Gastrocnemius medialis (tissue), 4 donors: ENCODE measurements around the gene LNX1. TPM values are rescaled to one million over a fixed set of nuclear protein-coding genes. Genes with fewer than 3 reads are reported as not detected.

Experiments used
- ATAC-seq, 2 donors: fragments of 150-250 bp; one replicate each; pipeline ENCODE4 v1.9.1; 2016
- DNase-seq, 2 donors: peaks; one replicate each; pipeline ENCODE4 v3.0.0-alpha.2; 2019
- H3K27ac ChIP-seq, 4 donors: fragments of 200-600 bp; sonication (generic); 1 replicate in 1 of 4; 2 replicates in 3 of 4; pipeline ENCODE4 v1.5.1; 2016 to 2018; ENCODE audit warnings: mild to moderate bottlenecking in 2 of 4, moderate library complexity in 1 of 4
- H3K27me3 ChIP-seq, 3 donors: fragments of 200-600 bp; sonication (generic) in 2 of 3; 1 replicate in 1 of 3; 2 replicates in 2 of 3; pipeline versions ENCODE4 v1.5.1 to v1.6.0; 2016 to 2019; ENCODE audit warnings: mild to moderate bottlenecking in 1 of 3, moderate library complexity in 1 of 3
- H3K36me3 ChIP-seq, 2 donors: fragments of 200-600 bp; sonication (generic) in 1 of 2; one replicate each; pipeline ENCODE4 v1.5.1; 2017 to 2018
- H3K4me1 ChIP-seq, 2 donors: fragments of 200-600 bp; sonication (generic) in 1 of 2; one replicate each; pipeline ENCODE4 v1.5.1; 2016 to 2017; ENCODE audit warnings: mild to moderate bottlenecking in 2 of 2
- H3K4me3 ChIP-seq, 4 donors: fragments of 200-600 bp; sonication (generic) in 3 of 4; 1 replicate in 1 of 4; 2 replicates in 3 of 4; pipeline ENCODE4 v1.5.1; 2016 to 2019; ENCODE audit warnings: mild to moderate bottlenecking in 2 of 4
- H3K9me3 ChIP-seq, 3 donors: fragments of 200-600 bp; sonication (generic) in 2 of 3; 1 replicate in 1 of 3; 2 replicates in 2 of 3; pipeline ENCODE4 v1.5.1; 2016 to 2019
- POLR2A ChIP-seq, 2 donors: fragments of 450-650 bp; IDR thresholded peaks; one replicate each; pipeline ENCODE4 v1.6.1; 2017; ENCODE audit warnings: antibody characterized with exemption in 2 of 2, mild to moderate bottlenecking in 2 of 2, moderate library complexity in 2 of 2
- in situ Hi-C, 4 donors: fragments of 200-750 bp; cut with MboI; loops; one replicate each; pipeline versions ENCODE4 v1.15.0 to v1.8.0; 2017; ENCODE audit warnings: low sequenced_read_pairs in 4 of 4
- intact Hi-C: fragments of 100-400 bp; cut with DNase I; formaldehyde crosslinking; loops from one replicate; pipeline ENCODE4 v1.15.1; 2023; ENCODE audit warnings: low total_unique reads
- total RNA-seq, 4 donors: library from RNA; depleted of rRNA; stranded (reverse); fragments of >200 nt; gene quantifications; one replicate each; pipeline versions ENCODE4 v1.1.0 to v1.2.3, GENCODE V29; 2016
- TF ChIP-seq, protein P1 (sequence below), 5 experiments: fragments of 450-650 bp in 3 of 5; fragments of 200-600 bp in 2 of 5; sonication (generic) in 2 of 5; IDR thresholded peaks in 4 of 5; conservative IDR thresholded peaks in 1 of 5; 1 replicate in 4 of 5; 2 replicates in 1 of 5; pipeline ENCODE4 v1.5.1; 2016 to 2019; ENCODE audit warnings: antibody characterized with exemption in 5 of 5, mild to moderate bottlenecking in 3 of 5, moderate library complexity in 3 of 5

Gene LNX1
- total RNA-seq, 4 donors from 2014 or later, result 7.0 to 12.3 (median 11.0) TPM

- no peak overlapping the region for H3K4me3 ChIP-seq
- no peaks in the 10 kb centered on the region for H3K27me3 ChIP-seq
- intact Hi-C loops, result no loop called here
- ATAC-seq, result no peak
- in situ Hi-C loops, result no loop called here
- TF ChIP-seq POLR2A (IDR thresholded peaks at IDR 0.05), result no peak
- no peaks in the 10 kb centered on the region for H3K9me3 ChIP-seq
- H3K27ac ChIP-seq, result no peak overlapping the region
- no peak for DNase-seq
- no peaks in the 10 kb centered on the region for H3K36me3 ChIP-seq
- H3K4me1 ChIP-seq, result no peaks in the 10 kb centered on the region
Observed at GRCh38 chr4:53545273-53545672, 46.0 kb downstream of the LNX1 start.

DNA sequence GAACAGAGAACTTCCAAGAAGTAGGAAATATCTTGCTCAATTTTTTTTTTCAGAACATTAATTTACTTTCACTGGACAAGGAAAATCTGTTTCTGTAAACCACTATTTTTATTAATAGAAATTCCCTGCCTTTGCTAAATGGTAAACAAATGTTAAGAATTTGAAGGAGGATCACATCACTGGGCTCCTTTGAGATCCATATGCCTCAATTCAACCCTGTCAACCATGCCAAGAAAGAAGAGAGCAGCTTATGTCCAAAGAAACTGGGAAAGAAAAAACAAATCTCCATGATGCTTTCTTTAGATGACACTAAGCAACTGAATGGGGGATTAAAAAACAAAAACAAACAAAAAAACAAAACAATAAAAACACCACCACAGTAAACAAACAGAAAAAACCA lies 47.7 kb downstream of the LNX1 start:
- intact Hi-C loops (no loop called here), in situ Hi-C loops (no loop called here)
- Histone ChIP-seq H3K36me3 (no peaks in the 10 kb centered on the region), H3K4me3 (no peak overlapping the region), H3K27ac (no peak overlapping the region), H3K27me3 (no peaks in the 10 kb centered on the region), H3K9me3 (no peaks in the 10 kb centered on the region), H3K4me1 (peaks cover 0 to under 1% of the 10 kb centered on the region in 2 donors)
- DNase-seq, result no peak
- TF ChIP-seq, protein P1, sequence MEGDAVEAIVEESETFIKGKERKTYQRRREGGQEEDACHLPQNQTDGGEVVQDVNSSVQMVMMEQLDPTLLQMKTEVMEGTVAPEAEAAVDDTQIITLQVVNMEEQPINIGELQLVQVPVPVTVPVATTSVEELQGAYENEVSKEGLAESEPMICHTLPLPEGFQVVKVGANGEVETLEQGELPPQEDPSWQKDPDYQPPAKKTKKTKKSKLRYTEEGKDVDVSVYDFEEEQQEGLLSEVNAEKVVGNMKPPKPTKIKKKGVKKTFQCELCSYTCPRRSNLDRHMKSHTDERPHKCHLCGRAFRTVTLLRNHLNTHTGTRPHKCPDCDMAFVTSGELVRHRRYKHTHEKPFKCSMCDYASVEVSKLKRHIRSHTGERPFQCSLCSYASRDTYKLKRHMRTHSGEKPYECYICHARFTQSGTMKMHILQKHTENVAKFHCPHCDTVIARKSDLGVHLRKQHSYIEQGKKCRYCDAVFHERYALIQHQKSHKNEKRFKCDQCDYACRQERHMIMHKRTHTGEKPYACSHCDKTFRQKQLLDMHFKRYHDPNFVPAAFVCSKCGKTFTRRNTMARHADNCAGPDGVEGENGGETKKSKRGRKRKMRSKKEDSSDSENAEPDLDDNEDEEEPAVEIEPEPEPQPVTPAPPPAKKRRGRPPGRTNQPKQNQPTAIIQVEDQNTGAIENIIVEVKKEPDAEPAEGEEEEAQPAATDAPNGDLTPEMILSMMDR (IDR thresholded peaks at IDR 0.05 in 4 of 5, conservative IDR thresholded peaks at IDR 0.05 in 1 of 5), result no peak
- TF ChIP-seq POLR2A (IDR thresholded peaks at IDR 0.05), result no peak
- no peak for ATAC-seq

DNA sequence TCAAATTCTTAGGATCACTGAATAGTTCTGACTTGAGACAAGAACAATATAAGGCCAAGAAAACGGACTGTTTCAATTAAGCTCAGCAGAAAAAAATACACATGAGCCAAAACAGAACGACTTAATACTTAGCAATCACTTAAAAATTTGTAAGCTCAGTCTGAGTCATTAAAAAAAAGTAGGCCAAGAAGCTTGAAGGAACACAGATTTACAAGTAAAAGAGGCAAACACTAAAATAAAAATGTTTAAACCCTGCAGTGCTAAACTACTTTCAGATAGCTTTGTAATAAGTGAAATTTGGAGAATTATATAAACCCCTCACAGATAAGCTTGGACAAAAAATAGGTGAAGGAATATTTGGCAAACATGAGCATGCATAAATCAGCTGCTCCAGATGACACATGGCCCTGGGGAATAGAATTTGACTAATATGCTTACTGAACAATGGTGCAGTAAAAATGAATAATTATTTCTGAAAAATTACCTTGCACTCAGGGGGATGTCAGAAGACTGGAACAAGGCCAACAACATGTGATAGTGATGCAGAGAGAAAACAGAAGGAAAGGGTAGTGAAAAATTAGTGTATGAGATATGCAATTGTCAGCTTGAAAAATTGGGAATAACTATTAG lies 49.6 kb downstream of the LNX1 start:
- intact Hi-C loops, result no loop called here
- no peaks in the 10 kb centered on the region for H3K36me3 ChIP-seq
- ATAC-seq (peak; percentile 62 to 67), DNase-seq (no peak)
- H3K27ac ChIP-seq, result peak overlapping the region; percentile 34 to 58 (median 48)
- no peaks in the 10 kb centered on the region for H3K9me3 ChIP-seq
- H3K27me3 ChIP-seq, result no peaks in the 10 kb centered on the region
- no peak for TF ChIP-seq POLR2A (IDR thresholded peaks at IDR 0.05)
- TF ChIP-seq, protein P1 (IDR thresholded peaks at IDR 0.05 in 4 of 5, conservative IDR thresholded peaks at IDR 0.05 in 1 of 5), result no peak
- H3K4me1 ChIP-seq, result peaks cover 0 to 7% of the 10 kb centered on the region in 2 donors
- no peak overlapping the region for H3K4me3 ChIP-seq
- in situ Hi-C loops, result no loop called here

GRCh38 chr4:53538756-53539155 lies 52.5 kb downstream of the LNX1 start:
- Histone ChIP-seq H3K36me3 (no peaks in the 10 kb centered on the region), H3K27ac (no peak overlapping the region), H3K4me1 (peaks cover 0 to 7% of the 10 kb centered on the region in 2 donors), H3K27me3 (no peaks in the 10 kb centered on the region), H3K4me3 (no peak overlapping the region), H3K9me3 (no peaks in the 10 kb centered on the region)
- in situ Hi-C loops, result no loop called here
- DNase-seq (no peak), ATAC-seq (no peak)
- no peak for TF ChIP-seq POLR2A (IDR thresholded peaks at IDR 0.05)
- TF ChIP-seq, protein P1 (IDR thresholded peaks at IDR 0.05 in 4 of 5, conservative IDR thresholded peaks at IDR 0.05 in 1 of 5), result no peak
- intact Hi-C loops, result no loop called here

DNA sequence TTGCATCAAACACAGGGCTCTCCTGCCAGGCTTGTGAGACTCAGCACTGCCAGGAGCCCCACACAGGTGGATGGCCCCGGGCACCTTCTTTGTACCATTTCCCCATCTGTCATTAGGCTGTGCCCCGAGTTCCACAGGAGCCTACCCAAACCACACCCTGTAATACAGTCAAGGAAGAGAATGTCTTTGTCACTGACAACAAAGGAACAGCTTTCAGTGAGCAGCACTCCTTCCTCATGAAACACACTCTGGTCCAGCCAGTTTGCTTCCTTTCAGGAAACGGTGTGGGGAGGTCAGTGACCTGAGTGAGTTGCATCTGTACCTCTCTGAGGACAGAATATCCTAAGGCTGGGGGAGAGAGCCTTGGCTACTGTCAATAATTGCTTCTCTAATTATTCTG lies 53.7 kb downstream of the LNX1 start:
- Histone ChIP-seq H3K36me3 (no peaks in the 10 kb centered on the region), H3K4me3 (no peak overlapping the region), H3K9me3 (no peaks in the 10 kb centered on the region), H3K27me3 (no peaks in the 10 kb centered on the region), H3K4me1 (peaks cover 0 to 9% of the 10 kb centered on the region in 2 donors), H3K27ac (peak overlapping the region; percentile 29 to 64 (median 44))
- intact Hi-C loops, result no loop called here
- DNase-seq (no peak), ATAC-seq (peak; percentile 40 to 45)
- in situ Hi-C loops, result no loop called here
- TF ChIP-seq, protein P1 (IDR thresholded peaks at IDR 0.05 in 4 of 5, conservative IDR thresholded peaks at IDR 0.05 in 1 of 5), result no peak
- no peak for TF ChIP-seq POLR2A (IDR thresholded peaks at IDR 0.05)
